NOMO-1 treated with dmso at 0.1 percent for 144 hours (cell line): ENCODE results near the gene PAK5.

Experiments used
- DNase-seq: peaks from one replicate; lab custom pipeline; 2025; ENCODE audit not compliant: unreplicated experiment; lab: John Stamatoyannopoulos, UW

PAK5 gene

DNA sequence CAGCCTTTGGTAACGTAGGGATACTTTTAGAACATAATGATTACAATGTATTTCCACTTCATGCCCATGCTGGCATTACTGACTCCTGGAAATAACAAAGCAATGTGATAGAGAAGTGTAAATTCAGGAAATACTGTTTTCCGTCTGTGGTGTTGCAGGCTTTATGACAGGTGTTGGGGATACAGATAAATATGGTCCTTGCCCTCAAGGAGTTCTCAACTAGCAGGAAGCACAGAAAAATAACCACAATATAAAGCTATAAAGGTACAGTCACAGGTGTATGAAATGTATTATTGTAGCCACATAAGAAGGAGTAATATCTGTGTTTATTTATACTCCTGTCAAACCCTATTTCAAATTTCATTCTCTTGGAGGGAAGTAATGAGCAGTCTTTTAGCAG is 337.4 kb downstream of the PAK5 start:
- no peak for DNase-seq

DNA sequence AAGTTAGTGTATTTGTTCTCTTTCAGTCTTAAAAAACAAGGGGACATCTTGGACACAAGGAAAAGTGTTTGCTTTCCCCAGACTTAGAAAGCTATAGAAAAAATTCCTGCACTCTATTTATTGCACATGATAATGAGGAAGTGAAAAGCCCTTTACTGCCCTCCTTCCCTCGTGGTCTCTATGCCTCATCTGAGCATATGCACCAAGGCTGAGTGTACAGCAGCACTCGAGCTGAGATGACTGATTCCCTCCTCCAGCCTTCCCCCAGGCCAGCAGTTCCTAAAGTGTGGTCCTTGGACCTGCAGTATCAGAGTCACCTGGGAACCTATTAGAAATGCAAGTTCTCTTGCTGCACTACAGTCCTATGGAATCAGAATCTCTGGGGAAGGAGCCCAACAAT is 338.8 kb downstream of the PAK5 start:
- DNase-seq: peak; percentile 74

DNA sequence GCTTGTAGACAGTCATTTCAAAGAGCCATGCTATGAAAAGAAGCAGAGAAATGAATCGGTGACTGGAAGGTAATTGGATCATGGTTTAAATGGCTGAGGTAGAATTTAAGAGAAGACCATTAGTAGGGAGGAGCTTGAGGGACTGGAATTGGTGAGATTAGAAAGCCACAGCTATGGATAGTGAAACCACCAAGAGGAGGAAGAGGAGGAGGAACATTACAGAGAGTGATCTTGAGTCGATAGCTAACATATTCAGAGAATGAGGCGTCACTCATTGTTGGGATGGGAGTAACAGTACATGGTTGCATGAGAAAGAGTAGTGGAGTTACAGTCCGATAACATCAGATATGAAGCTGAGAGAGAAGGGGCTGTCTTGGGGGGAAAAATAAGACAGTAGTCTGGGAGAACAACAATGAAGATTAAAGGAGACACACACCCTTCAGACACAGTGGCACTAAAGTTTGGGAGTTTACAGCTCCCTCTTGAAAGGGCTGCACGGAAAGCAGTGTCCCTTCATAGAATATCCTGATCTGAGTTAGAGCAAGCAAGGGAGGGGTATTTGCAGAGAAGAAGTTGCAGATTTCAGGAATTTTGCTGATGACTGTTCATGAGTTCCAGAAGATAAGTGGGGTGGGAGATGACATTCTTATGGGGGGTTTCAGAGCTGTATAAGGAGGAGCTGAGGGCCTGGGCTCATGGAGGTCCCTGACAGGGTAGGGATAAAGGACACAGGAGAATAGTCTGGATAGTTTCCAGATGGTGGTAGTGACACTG is 339.6 kb downstream of the PAK5 start:
- peak; percentile 24 for DNase-seq

DNA sequence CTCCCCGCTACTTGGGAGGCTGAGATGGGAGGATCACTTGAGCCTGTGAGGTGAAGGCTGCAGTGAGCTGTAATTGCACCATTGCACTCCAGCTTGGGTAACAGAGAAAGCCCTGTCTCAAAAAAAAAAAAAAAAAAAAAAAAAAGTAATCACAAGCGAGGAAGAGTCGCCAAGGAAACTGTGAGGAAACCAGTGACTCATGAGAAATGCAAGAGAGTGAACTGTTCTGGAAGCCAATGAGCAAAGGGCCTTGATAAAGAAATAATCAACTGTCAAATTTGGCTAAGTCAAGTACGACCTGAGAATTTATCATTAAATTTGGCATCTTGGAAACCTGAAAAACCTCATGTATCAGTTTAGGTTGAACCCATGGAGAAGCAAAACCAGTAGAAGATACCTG is 340.6 kb downstream of the PAK5 start:
- DNase-seq: no peak

DNA sequence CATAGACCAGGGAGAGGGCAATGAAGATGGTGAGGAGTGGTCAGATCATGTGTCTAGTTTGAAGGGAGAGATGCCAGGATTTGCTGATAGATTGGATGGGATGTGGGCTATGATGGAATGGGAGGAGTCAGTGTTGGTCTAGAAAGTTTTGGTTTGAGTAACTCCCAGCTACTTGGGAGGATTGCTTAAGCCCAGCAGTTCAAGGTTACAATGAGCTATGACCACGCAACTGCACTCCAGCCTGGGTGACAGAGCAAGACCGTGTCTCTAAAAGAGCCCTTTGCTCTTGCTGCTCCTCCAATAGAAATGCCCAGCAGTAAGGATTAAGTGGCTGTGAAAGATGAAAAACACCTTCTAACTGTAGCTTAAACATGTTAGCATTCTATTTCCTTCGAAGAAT is 342.7 kb downstream of the PAK5 start:
- DNase-seq: no peak

DNA sequence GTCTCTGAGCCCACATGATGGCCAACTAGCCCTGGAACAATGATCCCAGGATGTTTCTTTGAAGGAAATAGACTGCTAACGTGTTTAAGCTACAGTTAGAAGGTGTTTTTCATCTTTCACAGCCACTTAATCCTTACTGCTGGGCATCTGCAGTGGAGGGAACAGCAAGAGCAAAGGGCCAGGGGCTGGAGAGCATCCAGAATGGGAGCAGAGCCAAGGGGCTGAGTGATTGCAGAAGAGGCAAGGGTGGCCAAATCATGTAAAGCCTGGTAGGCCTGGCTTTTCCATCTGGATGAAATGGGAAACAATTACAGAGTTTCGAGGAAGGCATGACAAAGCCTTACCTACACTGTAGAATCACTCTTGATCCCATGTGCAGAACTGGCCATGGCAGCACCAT is 343.2 kb downstream of the PAK5 start:
- DNase-seq: no peak

DNA sequence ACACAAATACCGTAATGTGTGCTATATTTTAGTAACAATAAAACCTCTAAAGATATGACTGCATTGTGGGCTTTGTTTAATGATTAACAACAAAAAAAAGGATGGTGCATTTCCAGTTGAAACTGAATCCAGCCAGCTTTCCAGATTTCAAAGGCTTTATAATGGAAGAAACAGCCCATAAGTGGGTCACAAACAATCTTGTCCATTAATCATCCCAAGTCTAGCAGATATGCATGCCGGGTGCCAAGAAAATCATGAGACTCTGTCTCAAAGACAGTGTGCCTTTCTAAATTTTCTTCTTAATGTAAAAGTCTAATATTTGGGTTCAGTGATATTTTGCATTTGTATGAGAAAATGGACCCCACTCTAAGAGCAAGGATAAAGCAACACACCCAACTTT is 345.1 kb downstream of the PAK5 start:
- DNase-seq: no peak

DNA sequence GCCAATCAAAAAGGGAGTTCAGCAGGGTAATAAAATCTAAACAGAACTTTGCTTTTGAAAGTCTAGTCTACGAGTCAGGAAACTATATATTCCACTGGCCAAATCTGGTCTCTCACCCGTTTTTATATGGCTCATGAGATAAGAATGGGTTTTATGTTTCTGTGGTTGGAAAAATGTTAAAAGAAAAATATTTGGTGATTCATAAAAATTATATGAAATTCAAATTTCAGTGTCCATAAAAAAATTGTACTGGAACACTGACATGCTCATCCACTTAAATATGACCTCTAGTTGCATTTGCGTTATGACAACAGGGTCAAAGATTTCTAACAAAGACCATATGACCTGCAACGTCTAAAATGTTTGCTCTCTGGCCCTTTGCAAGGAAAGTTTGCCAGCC is 346.8 kb downstream of the PAK5 start:
- DNase-seq: no peak

DNA sequence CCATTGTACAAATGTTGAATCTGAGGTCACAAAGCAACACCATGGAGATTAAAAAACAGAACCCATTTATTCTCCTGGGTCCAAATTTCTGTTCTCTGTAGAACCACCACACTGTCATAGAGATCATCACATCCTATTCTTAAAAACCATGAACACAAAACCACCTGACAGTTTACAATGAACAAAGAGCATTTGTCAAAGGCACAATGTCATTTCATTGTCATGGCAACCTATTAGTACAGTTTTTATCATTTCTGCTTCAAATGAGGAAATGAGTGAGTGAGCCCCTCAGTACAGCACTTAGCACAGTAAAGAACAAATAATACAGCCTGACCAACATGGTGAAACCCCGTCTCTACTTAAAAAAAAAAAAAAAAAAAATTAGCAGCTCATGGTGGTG is 347.6 kb downstream of the PAK5 start:
- no peak for DNase-seq

DNA sequence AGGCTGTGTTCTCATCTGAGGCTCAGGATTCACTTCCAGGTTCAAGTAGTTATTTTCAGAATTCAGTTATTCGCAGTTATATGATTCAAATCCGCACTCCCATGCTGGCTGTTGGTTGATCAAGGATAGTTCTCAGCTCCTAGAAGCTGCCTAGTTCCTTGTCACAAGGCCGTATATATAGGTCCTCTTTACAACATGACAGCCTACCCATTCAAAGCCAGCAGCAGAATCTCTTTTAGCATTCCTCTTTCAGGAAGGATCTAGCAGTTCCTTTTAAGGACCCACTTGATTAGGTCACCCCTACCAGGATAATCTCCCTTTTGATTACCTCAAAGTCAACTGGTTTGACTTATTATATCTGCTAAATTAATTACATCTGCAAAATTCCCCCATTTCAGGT is 348.2 kb downstream of the PAK5 start:
- DNase-seq: no peak

DNA sequence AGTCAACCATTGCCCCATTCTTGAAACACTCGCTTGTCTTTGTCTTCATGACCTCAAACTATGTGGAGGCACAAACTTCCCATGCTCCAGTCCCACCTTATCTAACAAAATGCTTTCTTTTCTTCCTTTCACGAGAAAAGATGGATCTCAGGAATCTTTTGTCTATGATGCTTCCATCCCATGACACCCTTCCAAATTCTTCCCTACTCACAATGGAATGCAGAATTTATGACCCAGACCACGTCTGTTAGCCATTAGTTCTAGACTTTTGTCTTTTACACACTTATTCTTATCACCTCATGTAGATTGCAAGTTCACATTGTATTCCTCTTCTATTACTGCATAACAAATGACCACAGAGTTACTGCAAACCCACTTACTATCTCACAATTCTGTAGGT is 348.7 kb downstream of the PAK5 start:
- DNase-seq: no peak

DNA sequence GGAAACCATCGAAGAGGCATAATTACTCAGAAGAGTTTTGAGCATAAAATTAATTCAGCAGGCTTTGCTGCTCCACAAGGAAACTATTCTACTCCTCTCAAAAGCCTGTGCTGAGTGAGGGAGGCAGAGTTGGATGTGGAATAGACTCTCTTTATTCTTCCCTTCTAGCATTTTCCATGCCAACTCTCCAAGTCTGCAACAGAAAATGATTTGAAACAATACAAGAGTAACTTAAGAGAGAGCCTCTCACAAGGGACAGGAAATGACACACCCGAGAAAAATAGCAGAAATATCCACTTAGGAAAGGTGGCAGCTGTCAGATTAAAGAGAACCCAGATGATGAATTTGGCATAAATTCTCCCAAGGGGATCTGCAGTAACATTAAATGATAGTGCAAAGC is 350.8 kb downstream of the PAK5 start:
- DNase-seq: no peak
